Endothelial cell of umbilical vein (primary cell): ENCODE measurements around the gene ADAM10. TPM values are rescaled to one million over a fixed set of nuclear protein-coding genes. Genes with fewer than 3 reads are reported as not detected.

Source experiments
- BruUV-seq: library from RNA; stranded (reverse); fragments of 400-500 nt; replicated peaks from 2 replicates; lab custom pipeline; 2021; lab: Mats Ljungman, UMichigan
- CTCF ChIA-PET: fragments of 300-600, 350-600 bp; sonication (Branson Sonifier 250); formaldehyde crosslinking; loops from one replicate; lab custom pipeline; 2021; ENCODE audit warnings: antibody characterized with exemption, inconsistent platforms; lab: Charles Lee
- POLR2A ChIA-PET: fragments of 300-600, 350-600 bp; sonication (Branson Sonifier 250); formaldehyde crosslinking; loops from one replicate; lab custom pipeline; 2021; ENCODE audit warnings: antibody characterized with exemption, inconsistent platforms; lab: Charles Lee
- DNase-seq: peaks from one replicate; pipeline ENCODE4 v3.0.0-alpha.2; 2011; ENCODE audit warnings: low read depth, low spot score
- FAIRE-seq: peaks from 2 replicates; lab custom pipeline; 2011; peaks lifted over from hg19 to GRCh38; lab: Jason Lieb, UNC
- H2AFZ ChIP-seq: 2 replicates; pipeline ENCODE4 v1.6.0; 2012; ENCODE audit warnings: low read depth, low read length, control low read depth, inconsistent platforms
- H3K27ac ChIP-seq: 2 replicates; pipeline ENCODE4 v1.5.1; 2011; ENCODE audit warnings: low read depth, mild to moderate bottlenecking, control low read depth, low read length, moderate library complexity; ENCODE audit not compliant: insufficient read depth
- H3K27me3 ChIP-seq, 2 experiments: 2 replicates each; pipeline versions ENCODE4 v1.6.0 to v1.6.1; 2011; ENCODE audit warnings: low read length in 2 of 2, mixed read lengths in 1 of 2; ENCODE audit not compliant: control insufficient read depth in 2 of 2, insufficient read depth in 2 of 2
- H3K36me3 ChIP-seq, 2 experiments: 2 replicates in 1 of 2; 3 replicates in 1 of 2; pipeline ENCODE4 v1.5.1; 2011; ENCODE audit warnings: low read length in 2 of 2, mild to moderate bottlenecking in 1 of 2, moderate library complexity in 1 of 2; ENCODE audit not compliant: control insufficient read depth in 2 of 2, insufficient read depth in 2 of 2; ENCODE audit errors: extremely low read depth in 1 of 2
- H3K4me1 ChIP-seq: 3 replicates; pipeline ENCODE4 v1.5.1; 2011; ENCODE audit warnings: mild to moderate bottlenecking, low read length; ENCODE audit not compliant: control insufficient read depth, insufficient read depth; ENCODE audit errors: extremely low read depth
- H3K4me2 ChIP-seq: 2 replicates; pipeline ENCODE4 v1.6.1; 2011; ENCODE audit warnings: low read length, control low read depth, mixed read lengths; ENCODE audit not compliant: insufficient read depth
- H3K4me3 ChIP-seq, 3 experiments: fragments of 200-600 bp in 1 of 3; sonication (generic), shearing (Covaris generic) in 1 of 3; replicated peaks in 1 of 3; 2 replicates each; pipeline ENCODE4 v1.5.1; 2011 to 2016; ENCODE audit warnings: control low read depth in 3 of 3, low read length in 3 of 3, mild to moderate bottlenecking in 2 of 3, inconsistent platforms in 1 of 3, low read depth in 1 of 3, moderate library complexity in 1 of 3; ENCODE audit not compliant: insufficient read depth in 1 of 3
- H3K79me2 ChIP-seq: 2 replicates; pipeline ENCODE4 v1.6.0; 2012; ENCODE audit warnings: low read length, inconsistent platforms; ENCODE audit not compliant: control insufficient read depth, insufficient read depth
- H3K9ac ChIP-seq: replicated peaks from 2 replicates; pipeline ENCODE3; 2011; ENCODE audit warnings: low read length, control low read depth; ENCODE audit not compliant: insufficient read depth; ENCODE audit errors: extremely low read depth
- H3K9me1 ChIP-seq: replicated peaks from 3 replicates; pipeline ENCODE4 v1.6.0; 2011; ENCODE audit warnings: mild to moderate bottlenecking, low read length; ENCODE audit not compliant: control insufficient read depth, insufficient read depth; ENCODE audit errors: extremely low read depth
- H3K9me3 ChIP-seq: replicated peaks from 2 replicates; pipeline ENCODE4 v1.5.1; 2012; ENCODE audit warnings: low read length, inconsistent platforms; ENCODE audit not compliant: control insufficient read depth, insufficient read depth
- H4K20me1 ChIP-seq: replicated peaks from 2 replicates; pipeline ENCODE3; 2011; ENCODE audit warnings: mild to moderate bottlenecking, low read length; ENCODE audit not compliant: control insufficient read depth, insufficient read depth; ENCODE audit errors: extremely low read depth
- EZH2 ChIP-seq: IDR thresholded peaks from 2 replicates; pipeline ENCODE4 v1.6.1; 2012; ENCODE audit warnings: borderline replicate concordance, low read depth, mild to moderate bottlenecking, moderate library complexity, low read length, inconsistent platforms; ENCODE audit not compliant: severe bottlenecking
- FOS ChIP-seq: IDR thresholded peaks from 2 replicates; pipeline ENCODE4 v1.6.1; 2011; ENCODE audit warnings: mild to moderate bottlenecking, low read length, moderate library complexity, borderline replicate concordance; ENCODE audit not compliant: insufficient read depth
- GATA2 ChIP-seq: IDR thresholded peaks from 2 replicates; pipeline ENCODE4 v1.7.0; 2011; ENCODE audit warnings: low read depth, mild to moderate bottlenecking, moderate library complexity, mixed read lengths, low read length; ENCODE audit not compliant: insufficient read length, insufficient read depth
- JUN ChIP-seq: IDR thresholded peaks from 2 replicates; pipeline ENCODE4 v1.6.1; 2011; ENCODE audit warnings: borderline replicate concordance, low read depth; ENCODE audit not compliant: insufficient read length, insufficient read depth
- MYC ChIP-seq: IDR thresholded peaks from one replicate; pipeline ENCODE4 v1.6.1; 2011; ENCODE audit warnings: mild to moderate bottlenecking, low read depth, low read length
- POLR2A ChIP-seq: IDR thresholded peaks from 2 replicates; pipeline ENCODE4 v1.6.1; 2012; ENCODE audit warnings: low read depth, mild to moderate bottlenecking, control low read depth, low read length
- POLR2AphosphoS5 ChIP-seq: IDR thresholded peaks from 2 replicates; pipeline ENCODE4 v1.6.1; 2012; ENCODE audit warnings: low read depth, mild to moderate bottlenecking, control low read depth, low read length, moderate library complexity; ENCODE audit not compliant: insufficient read depth
- dilution Hi-C: fragments of 300-500 bp; cut with MboI; formaldehyde crosslinking; loops from one replicate; pipeline ENCODE4 v1.15.0; 2019; ENCODE audit warnings: low sequenced_read_pairs; ENCODE audit not compliant: extremely low pct_ligation_motif_present
- intact Hi-C: fragments of 100-400 bp; cut with micrococcal nuclease; formaldehyde crosslinking; loops from one replicate; pipeline ENCODE4 v1.10.0; 2022
- polyA plus RNA-seq, 4 experiments: library from polyadenylated mRNA; depleted of rRNA in 3 of 4; stranded (reverse) in 3 of 4; unstranded in 1 of 4; fragments of >200 nt; gene quantifications; 2 replicates each; pipeline versions ENCODE4 v1.2.1 to v1.2.3, GENCODE V29; 2011 to 2012; ENCODE audit warnings: missing spikeins in 1 of 4
- total RNA-seq: library from RNA; stranded (reverse); gene quantifications from 2 replicates; pipeline ENCODE4 v1.2.3, GENCODE V29; 2021
- TF ChIP-seq, protein P1 (sequence below), 2 donors: IDR thresholded peaks; 1 replicate in 1 of 2; 2 replicates in 1 of 2; pipeline ENCODE4 v1.5.1; 2011; ENCODE audit warnings: low read length in 2 of 2, mild to moderate bottlenecking in 2 of 2, moderate library complexity in 2 of 2, control low read depth in 1 of 2, inconsistent platforms in 1 of 2, low read depth in 1 of 2; ENCODE audit not compliant: insufficient read depth in 1 of 2; ENCODE audit errors: extremely low read depth in 1 of 2
- TF ChIP-seq, protein P2 (sequence below): IDR thresholded peaks from 2 replicates; pipeline ENCODE4 v1.6.1; 2011; ENCODE audit not compliant: insufficient read depth, insufficient read length

The ADAM10 gene
- total and polyA plus RNA-seq, 2 donors (not counting 3 experiments of a cell fraction or from before 2014, with no cell fraction given): 91.3 to 203 TPM

- Histone ChIP-seq H3K79me2 (no peaks in the 10 kb centered on the region), H3K36me3 (peaks cover 1 to 2% of the 10 kb centered on the region in 2 experiments), H2AFZ (no peak overlapping the region), H3K9ac (no peak overlapping the region), H3K4me1 (no peaks in the 10 kb centered on the region), H3K4me3 (no peak overlapping the region), H3K27me3 (no peaks in the 10 kb centered on the region), H3K4me2 (no peak overlapping the region), H4K20me1 (no peaks in the 10 kb centered on the region), H3K9me3 (no peaks in the 10 kb centered on the region), H3K27ac (no peak overlapping the region), H3K9me1 (peaks cover 4% of the 10 kb centered on the region)
- FAIRE-seq: no peak
- DNase-seq: no peak
- ChIA-PET CTCF (no interaction called here), POLR2A (no interaction called here)
- TF ChIP-seq POLR2A: no peak
- TF ChIP-seq, protein P1, sequence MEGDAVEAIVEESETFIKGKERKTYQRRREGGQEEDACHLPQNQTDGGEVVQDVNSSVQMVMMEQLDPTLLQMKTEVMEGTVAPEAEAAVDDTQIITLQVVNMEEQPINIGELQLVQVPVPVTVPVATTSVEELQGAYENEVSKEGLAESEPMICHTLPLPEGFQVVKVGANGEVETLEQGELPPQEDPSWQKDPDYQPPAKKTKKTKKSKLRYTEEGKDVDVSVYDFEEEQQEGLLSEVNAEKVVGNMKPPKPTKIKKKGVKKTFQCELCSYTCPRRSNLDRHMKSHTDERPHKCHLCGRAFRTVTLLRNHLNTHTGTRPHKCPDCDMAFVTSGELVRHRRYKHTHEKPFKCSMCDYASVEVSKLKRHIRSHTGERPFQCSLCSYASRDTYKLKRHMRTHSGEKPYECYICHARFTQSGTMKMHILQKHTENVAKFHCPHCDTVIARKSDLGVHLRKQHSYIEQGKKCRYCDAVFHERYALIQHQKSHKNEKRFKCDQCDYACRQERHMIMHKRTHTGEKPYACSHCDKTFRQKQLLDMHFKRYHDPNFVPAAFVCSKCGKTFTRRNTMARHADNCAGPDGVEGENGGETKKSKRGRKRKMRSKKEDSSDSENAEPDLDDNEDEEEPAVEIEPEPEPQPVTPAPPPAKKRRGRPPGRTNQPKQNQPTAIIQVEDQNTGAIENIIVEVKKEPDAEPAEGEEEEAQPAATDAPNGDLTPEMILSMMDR (IDR thresholded peaks at IDR 0.05; ENCODE audit: extremely low read depth in 1 of 2, insufficient read depth in 1 of 2, low read depth in 1 of 2, low read length in 2 of 2): no peak
- no peak for TF ChIP-seq POLR2AphosphoS5
- TF ChIP-seq GATA2: no peak
- TF ChIP-seq, protein P2, sequence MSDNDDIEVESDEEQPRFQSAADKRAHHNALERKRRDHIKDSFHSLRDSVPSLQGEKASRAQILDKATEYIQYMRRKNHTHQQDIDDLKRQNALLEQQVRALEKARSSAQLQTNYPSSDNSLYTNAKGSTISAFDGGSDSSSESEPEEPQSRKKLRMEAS: no peak
- TF ChIP-seq EZH2: no peak
- TF ChIP-seq MYC: no peak
- no peak for TF ChIP-seq FOS
- TF ChIP-seq JUN: no peak
- intact Hi-C loops (no loop called here), dilution Hi-C loops (no loop called here)
- no TSS peak for BruUV-seq
These were observed 105.5 kb downstream of the ADAM10 start for GRCh38 chr15:58643996-58644395.
